ENCODE data around the gene EPHB1. TPM values are rescaled to one million over a fixed set of nuclear protein-coding genes. Genes with fewer than 3 reads are reported as not detected.

EPHB1 gene
- total RNA-seq, 8 experiments from 2014 or later, result 0.31 to 21.1 (median 13.7) TPM; not detected in 1

DNA sequence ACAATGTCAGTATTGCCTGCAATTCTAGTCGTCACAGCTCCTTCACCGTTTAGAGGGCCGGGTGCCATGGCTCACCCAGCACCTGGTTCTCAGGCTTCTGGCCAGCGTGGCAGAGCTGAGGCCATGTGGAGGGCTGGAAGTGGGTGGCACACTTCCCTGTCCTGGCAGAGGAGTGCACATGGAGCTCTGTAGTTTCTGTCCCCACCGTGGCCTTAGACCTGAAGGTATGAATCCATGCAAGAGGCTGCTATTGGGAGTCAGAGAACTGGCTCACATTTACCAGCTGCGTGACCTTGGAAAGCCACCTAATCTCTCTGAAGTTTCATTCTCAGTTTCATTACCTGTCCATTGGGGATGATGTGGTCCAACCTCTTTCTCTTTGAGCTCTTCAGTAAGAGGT, 22.2 kb downstream of the EPHB1 start:
- in situ Hi-C loops (cut with MboI; ENCODE audit: low pct_unique_long_range_greater_than_20kb in 2 of 9, low sequenced_read_pairs in 9 of 9, unreplicated experiment in 9 of 9), result loop anchor here in 1 of 9 experiments (25.0 kb wide), 1 partner anchor 695 kb away; no protein-coding TSS in a partner anchor
- Histone ChIP-seq H3K4me3 (no peak overlapping the region), H3K27ac (no peak overlapping the region), H3K4me1 (replicated peaks in 1 of 2) (peaks cover 7 to 8% of the 10 kb centered on the region in 2 donors)
- WGBS, 10 experiments, result 77 to 100% (median 100%) methylated on average over 1 to 6 of the region's 6 CpGs; no CpG with 5 or more reads in 5 of the 10 experiments
- ATAC-seq (replicated peaks in 6 of 8), result no peak

DNA sequence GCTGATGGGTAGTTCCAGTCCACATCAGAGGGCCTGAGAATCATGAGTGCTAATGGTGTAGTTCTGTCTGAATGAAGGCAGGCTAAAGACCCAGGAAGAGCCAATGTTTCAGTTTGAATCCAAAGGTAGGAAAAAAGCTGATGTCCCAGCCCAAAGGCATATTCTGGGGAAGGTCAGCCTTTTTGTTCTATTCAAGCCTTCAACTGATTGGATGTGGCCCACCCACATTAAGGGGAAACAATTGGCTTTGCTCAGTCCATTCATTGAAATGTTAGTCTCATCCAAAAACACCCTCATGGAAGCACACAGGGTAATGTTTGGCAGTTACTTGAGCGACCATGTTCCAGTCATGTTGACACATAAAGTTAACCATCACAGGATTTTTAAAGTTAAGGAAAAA, 25.9 kb downstream of the EPHB1 start:
- in situ Hi-C loops (cut with MboI; ENCODE audit: low pct_unique_long_range_greater_than_20kb in 2 of 9, low sequenced_read_pairs in 9 of 9, unreplicated experiment in 9 of 9), result loop anchor here in 1 of 9 experiments (25.0 kb wide), 1 partner anchor 691 kb away; no protein-coding TSS in a partner anchor
- WGBS, 10 experiments, result 29 to 100% (median 67%) methylated on average over 1 of the region's 1 CpG; no CpG with 5 or more reads in 1 of the 10 experiments
- Histone ChIP-seq H3K4me1 (replicated peaks in 1 of 2) (peaks cover 0 to 3% of the 10 kb centered on the region in 2 donors), H3K27ac (no peak overlapping the region), H3K4me3 (no peak overlapping the region)
- no peak for ATAC-seq (replicated peaks in 6 of 8)

DNA sequence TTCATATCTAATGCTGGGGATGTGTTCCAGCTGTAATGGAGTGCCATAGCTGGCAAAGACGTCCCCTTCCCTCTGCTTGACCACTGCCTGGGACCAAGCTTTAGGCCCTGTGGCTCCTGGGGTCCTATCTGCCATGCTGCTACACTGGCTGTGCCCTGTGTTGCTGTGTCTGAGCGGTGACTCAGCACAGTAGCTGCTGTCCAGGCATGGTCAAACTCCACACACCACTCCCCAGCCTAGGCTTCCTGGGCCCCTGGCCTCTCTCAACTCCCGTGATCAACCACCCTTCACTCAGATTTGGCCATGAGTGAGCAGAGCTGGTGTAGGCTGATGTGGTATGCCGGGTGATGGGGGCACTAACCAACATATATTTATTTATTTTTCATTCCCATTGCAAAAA, 27.0 kb downstream of the EPHB1 start:
- in situ Hi-C loops (cut with MboI; ENCODE audit: low pct_unique_long_range_greater_than_20kb in 2 of 9, low sequenced_read_pairs in 9 of 9, unreplicated experiment in 9 of 9), result loop anchor here in 1 of 9 experiments (25.0 kb wide), 1 partner anchor 690 kb away; no protein-coding TSS in a partner anchor
- H3K4me1 ChIP-seq (replicated peaks in 1 of 2), result peaks cover 0 to 3% of the 10 kb centered on the region in 2 donors
- H3K27ac ChIP-seq, result no peak overlapping the region
- WGBS, 10 experiments, result 67 to 100% (median 82%) methylated on average over 1 to 3 of the region's 4 CpGs; no CpG with 5 or more reads in 6 of the 10 experiments
- no peak overlapping the region for H3K4me3 ChIP-seq
- peak in 5 of 8 experiments; percentile 44 to 67 (median 63) for ATAC-seq (replicated peaks in 6 of 8)

DNA sequence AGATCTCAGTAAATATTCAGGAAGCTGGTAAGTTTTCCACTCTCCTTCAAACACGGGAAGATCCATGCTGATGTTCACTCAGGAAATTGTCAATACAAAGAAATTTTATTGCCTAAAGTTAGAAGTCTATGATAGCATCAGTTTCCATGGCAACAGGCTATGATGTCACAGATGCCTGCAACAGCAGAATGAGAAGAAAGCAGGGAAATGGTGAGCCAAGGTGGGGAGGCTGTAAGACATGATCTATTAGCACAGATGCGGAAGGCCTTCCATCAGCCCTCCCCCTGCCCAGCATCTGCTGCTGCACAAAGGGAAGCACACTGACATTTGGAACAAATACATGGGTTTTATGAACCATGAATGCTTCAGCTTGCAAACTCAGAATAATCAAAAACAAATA, 28.6 kb downstream of the EPHB1 start:
- Histone ChIP-seq H3K4me1 (replicated peaks in 1 of 2) (peaks cover 0 to 3% of the 10 kb centered on the region in 2 donors), H3K27ac (no peak overlapping the region), H3K4me3 (no peak overlapping the region)
- in situ Hi-C loops (cut with MboI; ENCODE audit: low pct_unique_long_range_greater_than_20kb in 2 of 9, low sequenced_read_pairs in 9 of 9, unreplicated experiment in 9 of 9), result loop anchor here in 1 of 9 experiments (25.0 kb wide), 1 partner anchor 689 kb away; no protein-coding TSS in a partner anchor
- peak in 5 of 8 experiments; percentile 38 to 57 (median 45) for ATAC-seq (replicated peaks in 6 of 8)
- 0 to 100% (median 63%) methylated on average over 1 to 2 of the region's 2 CpGs; no CpG with 5 or more reads in 1 of the 10 experiments for WGBS, 10 experiments

DNA sequence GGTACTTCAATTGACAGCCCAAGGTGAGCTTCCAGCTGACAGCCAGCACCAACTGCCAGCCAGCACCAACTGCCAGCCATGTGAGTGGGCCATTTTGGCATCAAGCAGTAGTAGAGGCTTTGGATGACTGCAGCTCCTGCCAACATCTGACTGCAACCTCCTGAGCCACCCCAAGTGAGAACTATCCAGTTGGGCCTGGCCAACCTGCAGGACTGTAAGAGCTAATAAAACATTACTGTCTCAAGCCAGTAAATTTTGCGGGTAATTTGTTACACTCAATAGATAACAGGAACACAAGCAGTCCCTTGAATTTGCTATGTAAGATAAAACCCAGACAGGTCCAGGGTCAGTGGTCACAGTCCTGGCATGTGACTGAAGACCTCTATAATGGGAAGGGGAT, 29.7 kb downstream of the EPHB1 start:
- Histone ChIP-seq H3K27ac (no peak overlapping the region), H3K4me3 (no peak overlapping the region), H3K4me1 (replicated peaks in 1 of 2) (peaks cover 0 to 3% of the 10 kb centered on the region in 2 donors)
- 40 to 100% (median 88%) methylated on average over 1 of the region's 1 CpG; no CpG with 5 or more reads in 4 of the 10 experiments for WGBS, 10 experiments
- ATAC-seq (replicated peaks in 6 of 8), result no peak
- in situ Hi-C loops (cut with MboI; ENCODE audit: low pct_unique_long_range_greater_than_20kb in 2 of 9, low sequenced_read_pairs in 9 of 9, unreplicated experiment in 9 of 9), result loop anchor here in 1 of 9 experiments (25.0 kb wide), 1 partner anchor 688 kb away; no protein-coding TSS in a partner anchor

DNA sequence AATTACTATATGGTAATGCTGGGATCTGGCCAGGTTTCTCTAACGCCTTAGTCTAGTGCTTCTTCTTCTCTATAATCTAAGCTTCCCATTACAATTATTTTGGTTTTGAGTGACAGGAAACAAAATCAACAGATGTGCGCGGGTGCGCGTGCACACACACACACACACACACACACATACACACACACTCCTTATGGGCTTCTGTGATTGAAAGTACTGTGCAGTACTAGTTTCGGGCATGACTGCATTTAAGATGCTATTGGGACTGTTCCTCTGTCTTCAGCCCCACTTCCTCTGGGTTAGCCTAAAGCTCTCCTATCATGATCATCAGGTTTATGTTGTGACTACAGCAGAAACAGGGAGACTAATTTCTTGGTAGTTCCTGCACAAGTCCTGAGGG, 32.2 kb downstream of the EPHB1 start:
- in situ Hi-C loops (cut with MboI; ENCODE audit: low pct_unique_long_range_greater_than_20kb in 2 of 9, low sequenced_read_pairs in 9 of 9, unreplicated experiment in 9 of 9), result no loop called here
- WGBS, 10 experiments, result 40 to 98% (median 82%) methylated on average over 1 to 6 of the region's 6 CpGs; no CpG with 5 or more reads in 4 of the 10 experiments

DNA sequence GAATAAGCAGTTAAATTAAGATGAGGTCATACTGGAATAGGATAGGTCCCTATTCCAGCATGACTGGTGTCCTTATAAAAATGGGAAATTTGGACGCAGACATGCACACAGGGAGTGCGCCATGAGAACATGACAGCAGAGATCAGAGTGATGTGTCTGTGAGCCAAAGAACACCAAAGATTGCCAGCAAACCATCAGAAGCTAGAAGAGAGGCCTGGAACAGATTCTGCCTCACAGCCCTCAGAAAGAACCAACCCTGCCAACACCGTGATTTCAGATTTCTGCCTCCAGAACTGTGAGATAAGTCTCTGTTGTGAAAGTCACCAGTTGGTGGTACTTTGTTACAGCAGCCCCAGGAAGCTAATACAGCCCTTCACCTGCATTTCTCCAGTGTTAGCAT, 34.7 kb downstream of the EPHB1 start:
- WGBS, 10 experiments, result 43 to 100% (median 90%) methylated on average over 1 to 3 of the region's 3 CpGs; no CpG with 5 or more reads in 3 of the 10 experiments
- in situ Hi-C loops (cut with MboI; ENCODE audit: low pct_unique_long_range_greater_than_20kb in 2 of 9, low sequenced_read_pairs in 9 of 9, unreplicated experiment in 9 of 9), result no loop called here
- H3K4me3 ChIP-seq, result no peak overlapping the region
- peaks cover 0 to 3% of the 10 kb centered on the region in 2 donors for H3K4me1 ChIP-seq (replicated peaks in 1 of 2)
- ATAC-seq (replicated peaks in 6 of 8), result no peak
- no peak overlapping the region for H3K27ac ChIP-seq

More for the DNA sequence above, 32.2 kb downstream of the EPHB1 start:
- ATAC-seq (replicated peaks in 6 of 8), result no peak
- no peak overlapping the region for H3K27ac ChIP-seq
- peaks cover 0 to 3% of the 10 kb centered on the region in 2 donors for H3K4me1 ChIP-seq (replicated peaks in 1 of 2)
- H3K4me3 ChIP-seq, result no peak overlapping the region

DNA sequence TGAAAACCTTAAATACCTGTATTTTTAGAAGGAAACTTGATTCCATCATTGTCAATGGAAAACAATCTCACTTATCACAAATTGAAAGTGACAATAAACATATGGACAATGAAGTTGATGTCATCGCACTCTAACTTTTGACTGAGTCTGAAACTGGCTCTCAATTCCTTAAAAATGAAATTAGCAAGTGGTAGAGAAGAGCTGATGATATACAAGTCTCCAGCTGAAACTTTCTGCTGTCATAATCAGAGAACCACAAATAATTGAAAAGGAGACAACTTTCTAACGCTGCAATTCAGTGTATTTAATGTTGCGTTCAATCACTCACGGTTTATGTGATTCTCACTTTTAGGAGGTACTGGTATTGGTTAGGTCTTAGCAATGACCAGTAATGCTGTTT, 37.5 kb downstream of the EPHB1 start:
- H3K27ac ChIP-seq, result no peak overlapping the region
- ATAC-seq (replicated peaks in 6 of 8), result no peak
- 69 to 100% (median 92%) methylated on average over 1 to 4 of the region's 4 CpGs; no CpG with 5 or more reads in 2 of the 10 experiments for whole genome bisulfite sequencing, 10 experiments
- no peaks in the 10 kb centered on the region for H3K4me1 ChIP-seq (replicated peaks in 1 of 2)
- H3K4me3 ChIP-seq, result no peak overlapping the region
- in situ Hi-C loops (cut with MboI; ENCODE audit: low pct_unique_long_range_greater_than_20kb in 2 of 9, low sequenced_read_pairs in 9 of 9, unreplicated experiment in 9 of 9), result no loop called here

DNA sequence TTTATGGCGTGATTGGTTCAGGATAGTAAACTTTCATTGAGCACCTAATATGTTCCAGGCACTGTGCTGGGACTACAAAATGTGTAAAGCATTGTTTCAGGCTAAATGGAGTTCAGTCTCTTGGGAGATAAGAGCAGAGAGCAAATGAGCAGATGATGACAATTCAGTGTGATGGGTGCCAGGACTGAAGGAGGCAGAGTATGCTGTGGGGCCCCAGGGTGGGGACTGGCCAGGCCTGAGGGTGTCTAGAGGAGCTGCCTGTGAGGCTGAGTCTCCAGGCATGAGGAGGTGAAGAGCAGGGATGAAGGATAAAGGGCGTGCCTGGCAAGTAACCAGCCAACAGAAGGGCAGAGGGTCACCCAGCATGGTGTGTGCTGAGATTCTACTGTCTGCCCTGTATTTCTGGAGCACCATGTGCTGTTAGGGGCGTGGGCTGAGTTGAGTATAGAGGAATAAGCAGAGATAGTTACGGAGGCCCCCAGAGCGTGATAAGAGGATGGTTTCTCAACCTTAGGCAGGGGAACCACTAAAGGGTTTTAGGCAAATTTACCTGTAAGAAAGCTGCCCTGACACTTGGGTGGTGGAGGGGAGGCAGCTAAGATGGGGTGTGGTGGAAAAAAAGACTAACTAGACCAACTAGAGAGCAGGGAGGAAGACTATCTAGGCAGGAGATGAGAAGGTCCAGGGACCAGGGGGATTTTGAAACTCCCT, 38.5 kb downstream of the EPHB1 start:
- H3K27ac ChIP-seq, result no peak overlapping the region
- no peaks in the 10 kb centered on the region for H3K4me1 ChIP-seq (replicated peaks in 1 of 2)
- in situ Hi-C loops (cut with MboI; ENCODE audit: low pct_unique_long_range_greater_than_20kb in 2 of 9, low sequenced_read_pairs in 9 of 9, unreplicated experiment in 9 of 9), result no loop called here
- H3K4me3 ChIP-seq, result no peak overlapping the region
- 17 to 90% (median 73%) methylated on average over 1 to 4 of the region's 5 CpGs; no CpG with 5 or more reads in 2 of the 10 experiments for WGBS, 10 experiments
- ATAC-seq (replicated peaks in 6 of 8), result no peak

DNA sequence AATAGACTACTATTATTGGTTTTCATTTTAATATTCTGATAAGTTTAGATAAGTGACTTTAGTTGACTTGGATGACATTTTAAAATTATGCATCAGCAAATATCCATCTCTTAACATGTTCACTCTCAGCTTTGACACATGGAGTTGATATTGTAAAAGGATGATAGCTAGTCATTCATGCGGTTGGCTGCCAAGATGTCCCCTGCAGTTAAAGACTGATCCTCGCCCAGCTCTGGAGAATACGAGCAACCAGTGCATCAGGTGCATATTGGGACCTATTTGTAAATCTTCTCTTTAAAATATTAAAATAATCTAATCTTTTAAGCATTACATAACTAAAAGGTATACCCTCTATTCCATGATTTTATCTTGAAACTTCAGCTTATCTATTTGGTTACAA, 41.9 kb downstream of the EPHB1 start:
- Histone ChIP-seq H3K4me3 (no peak overlapping the region), H3K4me1 (replicated peaks in 1 of 2) (no peaks in the 10 kb centered on the region), H3K27ac (no peak overlapping the region)
- no peak for ATAC-seq (replicated peaks in 6 of 8)
- 40 to 100% (median 87%) methylated on average over 1 to 3 of the region's 3 CpGs; no CpG with 5 or more reads in 1 of the 10 experiments for WGBS, 10 experiments
- in situ Hi-C loops (cut with MboI; ENCODE audit: low pct_unique_long_range_greater_than_20kb in 2 of 9, low sequenced_read_pairs in 9 of 9, unreplicated experiment in 9 of 9), result no loop called here

DNA sequence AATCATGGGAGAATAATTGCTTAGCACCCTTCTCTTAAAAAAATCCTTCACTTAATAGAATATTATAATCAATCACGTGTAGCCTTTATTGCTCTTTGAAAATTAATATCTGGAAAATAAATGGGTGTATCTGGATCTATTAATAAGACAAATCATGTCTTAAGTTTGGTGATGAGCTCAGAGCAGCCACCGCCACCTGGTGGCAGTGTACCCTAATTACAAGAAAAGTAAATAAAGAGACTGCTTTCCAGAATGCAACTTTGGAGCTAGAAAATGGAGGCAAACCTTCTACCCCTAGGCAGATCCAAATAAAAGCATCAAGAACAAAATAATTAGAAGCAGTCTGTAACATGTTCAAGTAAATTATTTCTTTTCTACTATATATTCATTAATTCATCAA, 43.5 kb downstream of the EPHB1 start:
- H3K4me1 ChIP-seq (replicated peaks in 1 of 2), result no peaks in the 10 kb centered on the region
- H3K27ac ChIP-seq, result no peak overlapping the region
- WGBS, 10 experiments, result 10 to 100% (median 63%) methylated on average over 1 to 2 of the region's 2 CpGs; no CpG with 5 or more reads in 1 of the 10 experiments
- in situ Hi-C loops (cut with MboI; ENCODE audit: low pct_unique_long_range_greater_than_20kb in 2 of 9, low sequenced_read_pairs in 9 of 9, unreplicated experiment in 9 of 9), result no loop called here
- no peak overlapping the region for H3K4me3 ChIP-seq
- ATAC-seq (replicated peaks in 6 of 8), result no peak

DNA sequence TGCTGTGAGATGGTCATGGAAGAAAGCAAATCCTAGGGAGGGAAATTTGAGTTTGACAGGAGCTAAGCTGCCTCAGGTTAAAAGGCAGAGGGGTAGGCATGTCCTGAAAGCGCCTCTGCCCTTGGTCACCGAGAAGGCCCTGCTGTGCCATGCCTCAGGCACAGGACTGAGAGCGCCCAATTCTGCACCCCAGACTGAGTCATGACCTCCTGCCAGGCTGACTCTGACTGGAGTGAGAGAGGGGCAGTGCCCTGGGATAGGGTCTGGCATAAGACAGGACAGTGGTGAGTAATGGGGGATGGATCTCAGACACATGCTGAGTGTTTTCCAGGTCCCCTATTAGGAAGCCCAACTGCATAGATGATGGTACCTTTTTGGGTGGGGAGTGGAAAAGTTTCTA, 44.4 kb downstream of the EPHB1 start:
- in situ Hi-C loops (cut with MboI; ENCODE audit: low pct_unique_long_range_greater_than_20kb in 2 of 9, low sequenced_read_pairs in 9 of 9, unreplicated experiment in 9 of 9), result no loop called here
- no peaks in the 10 kb centered on the region for H3K4me1 ChIP-seq (replicated peaks in 1 of 2)
- no peak overlapping the region for H3K27ac ChIP-seq
- no peak overlapping the region for H3K4me3 ChIP-seq
- 92 to 100% (median 100%) methylated on average over 1 to 3 of the region's 3 CpGs; no CpG with 5 or more reads in 5 of the 10 experiments for WGBS, 10 experiments
- no peak for ATAC-seq (replicated peaks in 6 of 8)

DNA sequence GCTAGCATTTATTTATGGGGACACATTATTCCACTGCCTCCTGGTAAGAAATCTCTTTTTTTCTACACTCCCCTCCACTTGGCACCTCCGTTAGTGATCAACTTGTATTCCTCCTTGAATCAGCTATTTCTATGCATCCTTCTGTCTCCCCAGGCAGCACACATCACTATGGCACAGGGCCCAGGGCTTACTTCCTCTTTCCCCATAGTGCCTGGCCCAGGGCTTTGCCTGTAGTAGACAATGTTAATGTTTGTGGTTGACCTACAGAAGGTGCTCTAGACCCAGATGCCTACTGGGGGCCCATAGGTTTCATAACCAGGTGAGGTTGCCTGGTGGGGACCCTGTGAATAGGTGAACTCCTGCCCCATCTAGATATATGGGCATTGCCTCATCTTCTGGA, 44.9 kb downstream of the EPHB1 start:
- Histone ChIP-seq H3K4me3 (no peak overlapping the region), H3K27ac (no peak overlapping the region), H3K4me1 (replicated peaks in 1 of 2) (no peaks in the 10 kb centered on the region)
- in situ Hi-C loops (cut with MboI; ENCODE audit: low pct_unique_long_range_greater_than_20kb in 2 of 9, low sequenced_read_pairs in 9 of 9, unreplicated experiment in 9 of 9), result no loop called here
- 0 to 100% (median 83%) methylated on average over 1 of the region's 1 CpG; no CpG with 5 or more reads in 5 of the 10 experiments for WGBS, 10 experiments
- no peak for ATAC-seq (replicated peaks in 6 of 8)

Data from motor neuron (in vitro differentiated cells).